ENCODE data around the gene GNS.

Gene GNS

GRCh38 chr12:64745259-64745807 is 13.9 kb downstream of the GNS start:
- no peak overlapping the region for H3K4me3 ChIP-seq (ENCODE audit: low read length)
- H3K9ac ChIP-seq (ENCODE audit: low read length), result no peak overlapping the region
- H3K36me3 ChIP-seq (ENCODE audit: control insufficient read depth, low read depth, low read length), result peaks cover 56% of the 10 kb centered on the region
- H3K4me1 ChIP-seq (ENCODE audit: control insufficient read depth, low read depth, low read length), result no peaks in the 10 kb centered on the region
- H3K9me3 ChIP-seq (ENCODE audit: control insufficient read depth, low read depth, low read length), result no peaks in the 10 kb centered on the region
- no peaks in the 10 kb centered on the region for H3K27me3 ChIP-seq (ENCODE audit: control insufficient read depth, insufficient read depth, low read length)
- H3K27ac ChIP-seq (ENCODE audit: low read length), result no peak overlapping the region

GRCh38 chr12:64744422-64745258 is 14.6 kb downstream of the GNS start:
- Histone ChIP-seq H3K4me3 (ENCODE audit: low read length) (no peak overlapping the region), H3K9ac (ENCODE audit: low read length) (no peak overlapping the region), H3K27ac (ENCODE audit: low read length) (no peak overlapping the region), H3K4me1 (ENCODE audit: control insufficient read depth, low read depth, low read length) (no peaks in the 10 kb centered on the region), H3K36me3 (ENCODE audit: control insufficient read depth, low read depth, low read length) (peaks cover 57% of the 10 kb centered on the region), H3K27me3 (ENCODE audit: control insufficient read depth, insufficient read depth, low read length) (no peaks in the 10 kb centered on the region), H3K9me3 (ENCODE audit: control insufficient read depth, low read depth, low read length) (no peaks in the 10 kb centered on the region)

- H3K9ac ChIP-seq (ENCODE audit: low read length), result no peak overlapping the region
- no peak overlapping the region for H3K27ac ChIP-seq (ENCODE audit: low read length)
- no peak overlapping the region for H3K4me3 ChIP-seq (ENCODE audit: low read length)
- no peaks in the 10 kb centered on the region for H3K9me3 ChIP-seq (ENCODE audit: control insufficient read depth, low read depth, low read length)
- no peaks in the 10 kb centered on the region for H3K27me3 ChIP-seq (ENCODE audit: control insufficient read depth, insufficient read depth, low read length)
- H3K36me3 ChIP-seq (ENCODE audit: control insufficient read depth, low read depth, low read length), result peaks cover 61% of the 10 kb centered on the region
- no peaks in the 10 kb centered on the region for H3K4me1 ChIP-seq (ENCODE audit: control insufficient read depth, low read depth, low read length)
Observed at GRCh38 chr12:64743206-64743605, 16.0 kb downstream of the GNS start.

GRCh38 chr12:64742416-64742815 is 16.8 kb downstream of the GNS start:
- Histone ChIP-seq H3K4me1 (ENCODE audit: control insufficient read depth, low read depth, low read length) (no peaks in the 10 kb centered on the region), H3K9me3 (ENCODE audit: control insufficient read depth, low read depth, low read length) (no peaks in the 10 kb centered on the region), H3K4me3 (ENCODE audit: low read length) (no peak overlapping the region), H3K36me3 (ENCODE audit: control insufficient read depth, low read depth, low read length) (peaks cover 67% of the 10 kb centered on the region), H3K27ac (ENCODE audit: low read length) (no peak overlapping the region), H3K27me3 (ENCODE audit: control insufficient read depth, insufficient read depth, low read length) (no peaks in the 10 kb centered on the region), H3K9ac (ENCODE audit: low read length) (no peak overlapping the region)

- Histone ChIP-seq H3K9me3 (ENCODE audit: control insufficient read depth, low read depth, low read length) (no peaks in the 10 kb centered on the region), H3K27ac (ENCODE audit: low read length) (no peak overlapping the region), H3K36me3 (ENCODE audit: control insufficient read depth, low read depth, low read length) (peaks cover 68% of the 10 kb centered on the region), H3K4me1 (ENCODE audit: control insufficient read depth, low read depth, low read length) (no peaks in the 10 kb centered on the region), H3K9ac (ENCODE audit: low read length) (no peak overlapping the region), H3K4me3 (ENCODE audit: low read length) (no peak overlapping the region), H3K27me3 (ENCODE audit: control insufficient read depth, insufficient read depth, low read length) (no peaks in the 10 kb centered on the region)
Observed at GRCh38 chr12:64740646-64741045, 18.6 kb downstream of the GNS start.

GRCh38 chr12:64739778-64740177 is 19.4 kb downstream of the GNS start:
- Histone ChIP-seq H3K4me1 (ENCODE audit: control insufficient read depth, low read depth, low read length) (no peaks in the 10 kb centered on the region), H3K27ac (ENCODE audit: low read length) (no peak overlapping the region), H3K9ac (ENCODE audit: low read length) (no peak overlapping the region), H3K4me3 (ENCODE audit: low read length) (no peak overlapping the region), H3K36me3 (ENCODE audit: control insufficient read depth, low read depth, low read length) (peaks cover 66% of the 10 kb centered on the region), H3K27me3 (ENCODE audit: control insufficient read depth, insufficient read depth, low read length) (no peaks in the 10 kb centered on the region), H3K9me3 (ENCODE audit: control insufficient read depth, low read depth, low read length) (no peaks in the 10 kb centered on the region)

- no peak overlapping the region for H3K9ac ChIP-seq (ENCODE audit: low read length)
- H3K4me1 ChIP-seq (ENCODE audit: control insufficient read depth, low read depth, low read length), result no peaks in the 10 kb centered on the region
- peaks cover 48% of the 10 kb centered on the region for H3K36me3 ChIP-seq (ENCODE audit: control insufficient read depth, low read depth, low read length)
Observed at GRCh38 chr12:64737539-64737938, 21.7 kb downstream of the GNS start.

GRCh38 chr12:64736771-64737170 is 22.4 kb downstream of the GNS start:
- H3K9me3 ChIP-seq (ENCODE audit: control insufficient read depth, low read depth, low read length), result no peaks in the 10 kb centered on the region
- no peak overlapping the region for H3K27ac ChIP-seq (ENCODE audit: low read length)
- peaks cover 44% of the 10 kb centered on the region for H3K36me3 ChIP-seq (ENCODE audit: control insufficient read depth, low read depth, low read length)
- no peaks in the 10 kb centered on the region for H3K27me3 ChIP-seq (ENCODE audit: control insufficient read depth, insufficient read depth, low read length)
- no peak overlapping the region for H3K4me3 ChIP-seq (ENCODE audit: low read length)
- no peaks in the 10 kb centered on the region for H3K4me1 ChIP-seq (ENCODE audit: control insufficient read depth, low read depth, low read length)
- H3K9ac ChIP-seq (ENCODE audit: low read length), result no peak overlapping the region

More at GRCh38 chr12:64737539-64737938, 21.7 kb downstream of the GNS start:
- Histone ChIP-seq H3K27me3 (ENCODE audit: control insufficient read depth, insufficient read depth, low read length) (no peaks in the 10 kb centered on the region), H3K27ac (ENCODE audit: low read length) (no peak overlapping the region), H3K9me3 (ENCODE audit: control insufficient read depth, low read depth, low read length) (no peaks in the 10 kb centered on the region), H3K4me3 (ENCODE audit: low read length) (no peak overlapping the region)

- no peaks in the 10 kb centered on the region for H3K27me3 ChIP-seq (ENCODE audit: control insufficient read depth, insufficient read depth, low read length)
- no peak overlapping the region for H3K9ac ChIP-seq (ENCODE audit: low read length)
- peaks cover 39% of the 10 kb centered on the region for H3K36me3 ChIP-seq (ENCODE audit: control insufficient read depth, low read depth, low read length)
- no peaks in the 10 kb centered on the region for H3K9me3 ChIP-seq (ENCODE audit: control insufficient read depth, low read depth, low read length)
- no peak overlapping the region for H3K27ac ChIP-seq (ENCODE audit: low read length)
- no peak overlapping the region for H3K4me3 ChIP-seq (ENCODE audit: low read length)
- no peaks in the 10 kb centered on the region for H3K4me1 ChIP-seq (ENCODE audit: control insufficient read depth, low read depth, low read length)
Observed at GRCh38 chr12:64735442-64735841, 23.8 kb downstream of the GNS start.

GRCh38 chr12:64733857-64734256 is 25.3 kb downstream of the GNS start:
- Histone ChIP-seq H3K9ac (ENCODE audit: low read length) (no peak overlapping the region), H3K36me3 (ENCODE audit: control insufficient read depth, low read depth, low read length) (peaks cover 30% of the 10 kb centered on the region), H3K27me3 (ENCODE audit: control insufficient read depth, insufficient read depth, low read length) (no peaks in the 10 kb centered on the region), H3K27ac (ENCODE audit: low read length) (no peak overlapping the region), H3K4me3 (ENCODE audit: low read length) (no peak overlapping the region), H3K4me1 (ENCODE audit: control insufficient read depth, low read depth, low read length) (no peaks in the 10 kb centered on the region), H3K9me3 (ENCODE audit: control insufficient read depth, low read depth, low read length) (no peaks in the 10 kb centered on the region)

GRCh38 chr12:64731683-64732082 is 27.5 kb downstream of the GNS start:
- H3K9ac ChIP-seq (ENCODE audit: low read length), result no peak overlapping the region
- no peaks in the 10 kb centered on the region for H3K9me3 ChIP-seq (ENCODE audit: control insufficient read depth, low read depth, low read length)
- H3K4me3 ChIP-seq (ENCODE audit: low read length), result no peak overlapping the region
- H3K27ac ChIP-seq (ENCODE audit: low read length), result no peak overlapping the region
- no peaks in the 10 kb centered on the region for H3K4me1 ChIP-seq (ENCODE audit: control insufficient read depth, low read depth, low read length)
- peaks cover 24% of the 10 kb centered on the region for H3K36me3 ChIP-seq (ENCODE audit: control insufficient read depth, low read depth, low read length)
- H3K27me3 ChIP-seq (ENCODE audit: control insufficient read depth, insufficient read depth, low read length), result no peaks in the 10 kb centered on the region

GRCh38 chr12:64730588-64730969 is 28.6 kb downstream of the GNS start:
- Histone ChIP-seq H3K9me3 (ENCODE audit: control insufficient read depth, low read depth, low read length) (no peaks in the 10 kb centered on the region), H3K36me3 (ENCODE audit: control insufficient read depth, low read depth, low read length) (peaks cover 13% of the 10 kb centered on the region), H3K27ac (ENCODE audit: low read length) (no peak overlapping the region), H3K4me3 (ENCODE audit: low read length) (no peak overlapping the region), H3K4me1 (ENCODE audit: control insufficient read depth, low read depth, low read length) (no peaks in the 10 kb centered on the region), H3K9ac (ENCODE audit: low read length) (no peak overlapping the region), H3K27me3 (ENCODE audit: control insufficient read depth, insufficient read depth, low read length) (no peaks in the 10 kb centered on the region)
